Measurements from ENCODE around the gene FAM222A.

- TF ChIP-seq, protein P1, sequence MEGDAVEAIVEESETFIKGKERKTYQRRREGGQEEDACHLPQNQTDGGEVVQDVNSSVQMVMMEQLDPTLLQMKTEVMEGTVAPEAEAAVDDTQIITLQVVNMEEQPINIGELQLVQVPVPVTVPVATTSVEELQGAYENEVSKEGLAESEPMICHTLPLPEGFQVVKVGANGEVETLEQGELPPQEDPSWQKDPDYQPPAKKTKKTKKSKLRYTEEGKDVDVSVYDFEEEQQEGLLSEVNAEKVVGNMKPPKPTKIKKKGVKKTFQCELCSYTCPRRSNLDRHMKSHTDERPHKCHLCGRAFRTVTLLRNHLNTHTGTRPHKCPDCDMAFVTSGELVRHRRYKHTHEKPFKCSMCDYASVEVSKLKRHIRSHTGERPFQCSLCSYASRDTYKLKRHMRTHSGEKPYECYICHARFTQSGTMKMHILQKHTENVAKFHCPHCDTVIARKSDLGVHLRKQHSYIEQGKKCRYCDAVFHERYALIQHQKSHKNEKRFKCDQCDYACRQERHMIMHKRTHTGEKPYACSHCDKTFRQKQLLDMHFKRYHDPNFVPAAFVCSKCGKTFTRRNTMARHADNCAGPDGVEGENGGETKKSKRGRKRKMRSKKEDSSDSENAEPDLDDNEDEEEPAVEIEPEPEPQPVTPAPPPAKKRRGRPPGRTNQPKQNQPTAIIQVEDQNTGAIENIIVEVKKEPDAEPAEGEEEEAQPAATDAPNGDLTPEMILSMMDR (conservative IDR thresholded peaks at IDR 0.05 in 1 of 2, IDR thresholded peaks at IDR 0.05 in 1 of 2; ENCODE audit: extremely low read depth in 1 of 2, insufficient read depth in 1 of 2, low read depth in 1 of 2, low read length in 2 of 2) = no peak
- TF ChIP-seq EZH2 (IDR thresholded peaks at IDR 0.05; ENCODE audit: borderline replicate concordance, low read length) = no peak
Observed at GRCh38 chr12:109728921-109729320, 15.3 kb downstream of the FAM222A start.

All from mammary epithelial cell (primary cell).